ENCODE results near the gene HINFP.

DNA sequence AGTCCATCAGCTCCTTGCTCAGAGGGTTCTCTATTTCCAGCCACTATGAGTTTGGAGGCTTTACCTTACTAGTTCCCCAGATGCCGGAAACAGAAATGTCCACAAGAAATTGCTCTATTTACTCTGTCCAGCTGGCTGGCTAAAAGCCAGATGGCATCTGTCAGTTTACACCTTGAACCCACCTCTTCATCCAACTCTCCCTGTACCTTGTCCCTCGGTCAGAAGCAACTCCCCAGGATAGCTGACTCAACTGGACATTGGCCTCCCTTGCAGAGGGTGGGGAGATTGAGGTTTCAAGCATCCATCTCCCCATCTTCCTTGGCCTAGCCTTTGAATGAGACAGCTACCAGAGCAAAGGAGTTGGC, 12.5 kb upstream of the HINFP start:
- no peak for TF ChIP-seq CTCF (IDR thresholded peaks at IDR 0.05)
- TF ChIP-seq ZFX (IDR thresholded peaks at IDR 0.05; ENCODE audit: borderline replicate concordance): no peak

Data from 22Rv1 (cell line).